ENCODE results near the gene NBPF15. TPM values are rescaled to one million over a fixed set of nuclear protein-coding genes. Genes with fewer than 3 reads are reported as not detected.
A peak's percentile ranks its signal among the peaks of the same experiment; 100 is the strongest.
"Not testable (repeated sequence)": the region's sequence is repeated elsewhere in the genome, so short reads cannot be mapped to it uniquely, and the experiment has no call there.

NBPF15 gene
- total RNA-seq, 3 donors from 2014 or later (not counting 1 experiment from before 2014, with no cell fraction given) = 12.0 to 29.2 (median 29.0) TPM

DNA sequence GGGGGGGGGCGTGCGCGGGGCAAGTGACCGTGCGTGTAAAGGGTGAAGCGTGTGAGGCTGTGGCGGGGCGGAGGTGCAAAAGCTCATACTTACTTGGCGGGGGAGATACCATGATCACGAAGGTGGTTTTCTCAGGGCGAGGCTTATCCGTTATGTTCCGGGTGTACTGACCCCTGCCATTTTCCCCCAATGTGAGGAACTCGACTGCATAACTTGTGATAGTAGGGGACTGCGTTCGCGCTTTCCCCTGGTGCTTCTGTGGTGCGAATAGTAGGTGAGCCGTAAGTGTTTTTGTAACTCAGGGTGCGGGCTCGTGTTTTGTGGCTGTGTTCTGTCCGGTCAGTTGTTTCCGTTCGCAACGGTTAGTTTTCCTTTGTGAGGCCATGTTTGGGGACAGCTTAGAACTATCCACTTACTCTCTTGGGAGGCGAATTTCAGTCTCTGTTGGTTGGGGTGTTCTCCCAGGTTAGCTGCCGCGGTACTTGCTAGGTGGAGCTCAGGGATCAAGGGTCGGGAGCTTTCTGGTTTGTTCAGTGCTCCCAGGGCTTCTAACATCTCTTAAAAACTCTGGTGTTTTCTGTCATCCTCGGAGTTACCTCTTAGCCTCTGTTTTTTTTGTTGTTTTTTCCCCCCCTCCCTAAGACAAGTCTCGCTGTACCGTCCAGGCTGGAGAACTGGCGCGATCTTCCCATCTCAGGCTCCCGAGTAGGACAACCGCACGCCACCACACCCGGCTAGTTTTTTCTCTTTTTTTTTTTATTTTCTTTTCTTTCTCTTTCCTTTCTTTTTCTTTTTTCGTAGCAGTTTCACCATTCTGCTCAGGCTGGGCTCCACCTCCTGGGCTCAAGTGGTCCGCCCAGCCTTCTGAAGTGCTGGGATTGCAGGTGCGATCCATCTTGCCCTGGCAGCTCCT, 48.7 kb downstream of the NBPF15 start:
- DNase-seq (peak; percentile 81 to 96), ATAC-seq (peak; percentile 80 to 93 (median 81))
- intact Hi-C loops (cut with micrococcal nuclease); H3K9me3 Mint-ChIP-seq; H3K27me3 Mint-ChIP-seq (ENCODE audit: low read depth in 2 of 2); H3K9me3 ChIP-seq (ENCODE audit: control insufficient read depth, insufficient read depth, low read length); H3K36me3 ChIP-seq (ENCODE audit: control insufficient read depth, insufficient read depth, low read length); H3K27me3 ChIP-seq (ENCODE audit: control insufficient read depth, insufficient read depth, low read length); H3K36me3 Mint-ChIP-seq: not testable (repeated sequence)
- peak overlapping the region; percentile 43 for H3K4me3 ChIP-seq (ENCODE audit: low read length)
- Mint-ChIP-seq H3K27ac (peak overlapping the region; percentile 96 to 99), H3K4me3 (peak overlapping the region; percentile 100), H3K4me1 (peaks cover 15 to 16% of the 10 kb centered on the region in 2 donors)
- peaks cover 21% of the 10 kb centered on the region for H3K4me1 ChIP-seq (ENCODE audit: control insufficient read depth, insufficient read depth, low read length)
- peak overlapping the region; percentile 84 for H3K27ac ChIP-seq (ENCODE audit: low read length)
- under 1% methylated on average over 27 of the region's 41 CpGs for WGBS (ENCODE audit: insufficient coverage)

DNA sequence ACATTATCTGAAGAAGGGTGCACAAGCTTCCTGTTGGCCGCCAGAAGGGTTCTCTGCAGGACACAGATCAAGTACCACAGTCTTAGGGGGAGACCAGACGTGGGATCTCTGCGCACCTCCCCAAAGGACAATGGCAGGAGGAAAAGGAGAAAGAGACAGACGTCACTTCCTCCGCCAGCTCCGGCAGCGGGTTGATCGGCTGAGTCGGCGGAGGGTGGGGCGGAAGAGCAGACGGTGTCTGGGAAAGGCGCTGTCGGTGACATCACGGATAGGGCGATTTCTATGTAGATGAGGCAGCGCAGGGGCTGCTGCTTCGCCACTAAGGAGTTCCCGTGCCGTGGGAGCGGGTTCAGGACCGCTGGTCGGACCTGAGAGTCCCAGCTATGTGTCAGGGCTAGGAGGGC, 49.4 kb downstream of the NBPF15 start:
- WGBS (ENCODE audit: insufficient coverage) = under 1% methylated on average over 16 of the region's 23 CpGs
- H3K4me3 ChIP-seq (ENCODE audit: low read length) = peak overlapping the region; percentile 25
- H3K9me3 Mint-ChIP-seq = not testable (repeated sequence)

DNA sequence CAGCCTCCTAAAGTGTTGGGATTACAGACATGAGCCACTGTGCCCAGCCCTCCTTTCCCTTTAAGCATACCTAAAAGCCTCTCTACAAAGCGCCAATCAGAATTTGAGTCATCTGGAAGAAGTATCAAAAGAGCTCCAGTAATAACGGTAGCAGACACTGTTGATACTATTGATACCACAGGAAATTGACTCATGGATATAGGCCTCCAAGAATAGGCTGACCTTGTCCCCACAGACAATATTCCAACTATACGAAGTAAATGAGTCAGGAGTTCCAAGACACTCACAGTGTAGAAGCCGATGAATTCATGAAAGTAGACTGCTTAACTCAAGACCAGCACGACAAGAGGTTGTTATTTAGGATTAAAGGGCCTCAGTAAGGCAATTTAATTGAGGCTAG, 58.7 kb downstream of the NBPF15 start:
- H3K36me3 Mint-ChIP-seq; H3K27me3 Mint-ChIP-seq (ENCODE audit: low read depth in 2 of 2); H3K4me3 ChIP-seq (ENCODE audit: low read length); H3K4me1 ChIP-seq (ENCODE audit: control insufficient read depth, insufficient read depth, low read length); H3K9me3 Mint-ChIP-seq; intact Hi-C loops (cut with micrococcal nuclease); H3K36me3 ChIP-seq (ENCODE audit: control insufficient read depth, insufficient read depth, low read length); H3K27me3 ChIP-seq (ENCODE audit: control insufficient read depth, insufficient read depth, low read length); H3K27ac Mint-ChIP-seq; H3K4me1 Mint-ChIP-seq; H3K4me3 Mint-ChIP-seq; H3K27ac ChIP-seq (ENCODE audit: low read length); ATAC-seq; DNase-seq; H3K9me3 ChIP-seq (ENCODE audit: control insufficient read depth, insufficient read depth, low read length): not testable (repeated sequence)
- no CpG with 5 or more reads among the region's 5 CpGs for WGBS (ENCODE audit: insufficient coverage)

More for the DNA sequence above, 49.4 kb downstream of the NBPF15 start:
- intact Hi-C loops (cut with micrococcal nuclease); H3K36me3 Mint-ChIP-seq; H3K36me3 ChIP-seq (ENCODE audit: control insufficient read depth, insufficient read depth, low read length); H3K27me3 Mint-ChIP-seq (ENCODE audit: low read depth in 2 of 2); H3K27me3 ChIP-seq (ENCODE audit: control insufficient read depth, insufficient read depth, low read length); H3K9me3 ChIP-seq (ENCODE audit: control insufficient read depth, insufficient read depth, low read length): not testable (repeated sequence)
- peak; percentile 49 to 66 (median 56) for ATAC-seq
- DNase-seq = peak; percentile 76 to 87
- H3K4me3 Mint-ChIP-seq = peak overlapping the region; percentile 100
- peaks cover 21% of the 10 kb centered on the region for H3K4me1 ChIP-seq (ENCODE audit: control insufficient read depth, insufficient read depth, low read length)
- peak overlapping the region; percentile 96 to 99 for H3K27ac Mint-ChIP-seq
- H3K4me1 Mint-ChIP-seq = peaks cover 15 to 16% of the 10 kb centered on the region in 2 donors
- peak overlapping the region; percentile 84 for H3K27ac ChIP-seq (ENCODE audit: low read length)

DNA sequence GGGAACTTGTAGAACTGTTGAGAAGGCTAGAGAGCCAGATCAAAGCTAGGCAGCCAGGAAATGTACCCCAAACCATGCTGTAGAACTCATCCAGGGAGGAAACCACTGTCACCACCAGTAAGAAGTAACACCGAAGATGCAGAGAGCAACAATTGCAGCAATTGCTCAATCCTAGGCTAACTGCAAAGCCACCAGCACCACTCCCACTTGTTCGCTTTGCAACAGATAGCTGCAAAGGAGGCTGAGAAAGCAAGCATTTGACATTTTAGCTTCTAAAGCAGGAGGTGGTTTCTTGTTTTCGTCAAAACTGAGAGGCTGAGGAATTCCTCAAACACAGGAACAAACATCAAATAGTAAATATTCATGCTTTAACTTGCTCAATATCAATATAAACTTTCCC, 89.8 kb downstream of the NBPF15 start:
- H3K36me3 Mint-ChIP-seq; H3K4me3 ChIP-seq (ENCODE audit: low read length); H3K9me3 Mint-ChIP-seq; H3K27me3 ChIP-seq (ENCODE audit: control insufficient read depth, insufficient read depth, low read length); H3K4me1 Mint-ChIP-seq; intact Hi-C loops (cut with micrococcal nuclease); H3K4me1 ChIP-seq (ENCODE audit: control insufficient read depth, insufficient read depth, low read length); H3K27me3 Mint-ChIP-seq (ENCODE audit: low read depth in 2 of 2); H3K9me3 ChIP-seq (ENCODE audit: control insufficient read depth, insufficient read depth, low read length); H3K27ac Mint-ChIP-seq; DNase-seq; H3K36me3 ChIP-seq (ENCODE audit: control insufficient read depth, insufficient read depth, low read length); H3K27ac ChIP-seq (ENCODE audit: low read length); H3K4me3 Mint-ChIP-seq: not testable (repeated sequence)
- ATAC-seq = peak in 2 of 3 donors; percentile 29 to 39
- no CpG with 5 or more reads among the region's 3 CpGs for WGBS (ENCODE audit: insufficient coverage)

Other genes starting within 250 kb of the NBPF15 start
- under 1 TPM in 1 of 3 donors, not detected in 2; 1.00 TPM for gene PPIAL4E, start 88.0 kb downstream of the NBPF15 start, total RNA-seq
- gene PPIAL4F, start 131.2 kb upstream of the NBPF15 start, total RNA-seq = not detected

Measured in natural killer cell (primary cell).